GM12872 (cell line): ENCODE data around the gene FHL1.

Source experiments
- TF ChIP-seq, protein P1 (sequence below): IDR thresholded peaks from 3 replicates; pipeline ENCODE4 v1.5.1; 2011; ENCODE audit warnings: low read depth, mild to moderate bottlenecking, low read length, moderate library complexity; ENCODE audit not compliant: insufficient read depth

FHL1 gene

DNA sequence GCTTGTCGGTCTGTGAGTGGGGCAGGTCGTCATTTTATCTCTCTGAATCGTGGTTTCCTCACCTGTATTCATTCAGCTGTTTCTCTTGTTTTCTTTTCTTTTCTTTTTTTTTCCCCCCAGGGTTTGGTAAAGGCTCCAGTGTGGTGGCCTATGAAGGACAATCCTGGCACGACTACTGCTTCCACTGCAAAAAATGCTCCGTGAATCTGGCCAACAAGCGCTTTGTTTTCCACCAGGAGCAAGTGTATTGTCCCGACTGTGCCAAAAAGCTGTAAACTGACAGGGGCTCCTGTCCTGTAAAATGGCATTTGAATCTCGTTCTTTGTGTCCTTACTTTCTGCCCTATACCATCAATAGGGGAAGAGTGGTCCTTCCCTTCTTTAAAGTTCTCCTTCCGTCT, 62.4 kb downstream of the FHL1 start:
- TF ChIP-seq, protein P1, sequence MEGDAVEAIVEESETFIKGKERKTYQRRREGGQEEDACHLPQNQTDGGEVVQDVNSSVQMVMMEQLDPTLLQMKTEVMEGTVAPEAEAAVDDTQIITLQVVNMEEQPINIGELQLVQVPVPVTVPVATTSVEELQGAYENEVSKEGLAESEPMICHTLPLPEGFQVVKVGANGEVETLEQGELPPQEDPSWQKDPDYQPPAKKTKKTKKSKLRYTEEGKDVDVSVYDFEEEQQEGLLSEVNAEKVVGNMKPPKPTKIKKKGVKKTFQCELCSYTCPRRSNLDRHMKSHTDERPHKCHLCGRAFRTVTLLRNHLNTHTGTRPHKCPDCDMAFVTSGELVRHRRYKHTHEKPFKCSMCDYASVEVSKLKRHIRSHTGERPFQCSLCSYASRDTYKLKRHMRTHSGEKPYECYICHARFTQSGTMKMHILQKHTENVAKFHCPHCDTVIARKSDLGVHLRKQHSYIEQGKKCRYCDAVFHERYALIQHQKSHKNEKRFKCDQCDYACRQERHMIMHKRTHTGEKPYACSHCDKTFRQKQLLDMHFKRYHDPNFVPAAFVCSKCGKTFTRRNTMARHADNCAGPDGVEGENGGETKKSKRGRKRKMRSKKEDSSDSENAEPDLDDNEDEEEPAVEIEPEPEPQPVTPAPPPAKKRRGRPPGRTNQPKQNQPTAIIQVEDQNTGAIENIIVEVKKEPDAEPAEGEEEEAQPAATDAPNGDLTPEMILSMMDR, result no peak

GRCh38 chrX:136210243-136210642, 62.9 kb downstream of the FHL1 start:
- TF ChIP-seq, protein P1, result no peak

DNA sequence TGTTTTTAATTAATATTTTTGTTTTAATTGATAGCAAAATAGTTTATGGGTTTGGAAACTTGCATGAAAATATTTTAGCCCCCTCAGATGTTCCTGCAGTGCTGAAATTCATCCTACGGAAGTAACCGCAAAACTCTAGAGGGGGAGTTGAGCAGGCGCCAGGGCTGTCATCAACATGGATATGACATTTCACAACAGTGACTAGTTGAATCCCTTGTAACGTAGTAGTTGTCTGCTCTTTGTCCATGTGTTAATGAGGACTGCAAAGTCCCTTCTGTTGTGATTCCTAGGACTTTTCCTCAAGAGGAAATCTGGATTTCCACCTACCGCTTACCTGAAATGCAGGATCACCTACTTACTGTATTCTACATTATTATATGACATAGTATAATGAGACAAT, 63.5 kb downstream of the FHL1 start:
- TF ChIP-seq, protein P1, result no peak

DNA sequence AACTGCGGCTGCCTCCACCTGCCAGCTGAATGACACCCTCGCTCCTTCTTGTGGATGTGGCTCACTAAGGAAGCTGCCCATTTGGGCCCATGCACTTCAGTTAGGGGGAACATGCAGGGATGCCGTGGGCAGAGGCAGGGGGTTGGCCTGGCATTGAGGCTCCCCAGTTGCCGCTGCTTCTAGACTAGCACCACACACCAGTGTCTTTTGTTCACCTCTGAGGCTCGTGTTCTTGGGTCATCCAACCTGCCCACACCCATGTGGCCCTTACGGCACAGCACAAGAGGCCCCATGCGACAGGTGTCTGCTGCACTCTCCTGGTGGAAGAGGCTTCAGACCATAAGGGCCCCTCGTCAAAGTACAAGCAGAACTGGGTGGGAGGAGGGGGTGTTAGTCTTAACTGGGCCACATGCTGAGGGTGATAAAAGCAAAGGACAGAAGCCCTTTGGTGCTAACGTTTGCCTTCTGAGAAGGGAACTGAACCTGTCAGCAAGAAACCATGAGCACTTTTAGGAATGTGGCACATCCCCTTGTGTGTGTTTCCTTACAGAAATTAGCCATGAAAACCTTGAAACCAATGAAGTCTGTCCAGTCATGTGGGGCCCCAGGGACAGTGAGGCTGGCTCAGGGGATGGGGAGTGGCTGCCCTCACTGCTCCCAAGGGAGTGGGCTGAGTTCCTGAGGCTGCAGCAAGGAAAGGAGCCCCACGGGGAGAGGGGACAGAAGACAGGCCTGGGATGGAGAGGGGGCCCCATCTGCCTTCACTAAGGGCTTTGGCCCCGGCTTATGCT, 64.6 kb downstream of the FHL1 start:
- TF ChIP-seq, protein P1, result no peak

GRCh38 chrX:136212557-136213111, 65.3 kb downstream of the FHL1 start:
- TF ChIP-seq, protein P1, result no peak

DNA sequence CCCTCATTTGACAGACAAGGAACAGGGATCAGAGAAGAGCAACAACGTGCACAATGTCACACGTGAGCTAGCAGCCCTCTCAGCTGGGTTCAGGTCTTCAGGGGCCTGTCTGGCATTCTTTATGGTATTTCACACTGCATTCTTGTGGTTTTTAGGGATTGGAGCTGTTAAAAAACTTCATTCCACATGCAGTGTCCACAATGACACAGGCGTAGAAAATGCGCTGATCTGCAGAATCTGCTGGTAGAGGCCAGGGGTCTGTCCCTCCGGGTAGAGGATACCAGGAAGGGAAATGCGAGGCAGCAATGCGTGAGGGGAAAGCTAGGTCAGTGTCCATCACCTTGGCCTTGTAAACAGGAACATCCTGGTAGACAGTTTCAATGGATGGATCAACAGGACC, 67.2 kb downstream of the FHL1 start:
- TF ChIP-seq, protein P1, result no peak

GRCh38 chrX:136215559-136215958, 68.2 kb downstream of the FHL1 start:
- TF ChIP-seq, protein P1, result no peak
